ENCODE measurements around the gene RPL22L1.

GRCh38 chr3:170893895-170894294, 23.9 kb upstream of the RPL22L1 start:
- TF ChIP-seq CTCF (IDR thresholded peaks at IDR 0.05) (no peak), POLR2A (IDR thresholded peaks at IDR 0.05) (no peak)
